Measurements from ENCODE around the gene PMM1. TPM values are rescaled to one million over a fixed set of nuclear protein-coding genes. Genes with fewer than 3 reads are reported as not detected.
"Not testable (repeated sequence)": the region's sequence is repeated elsewhere in the genome, so short reads cannot be mapped to it uniquely, and the experiment has no call there.

The PMM1 gene
- total RNA-seq: 10 to 100 TPM; 11.6 to 23.3 (median 16.5) TPM

DNA sequence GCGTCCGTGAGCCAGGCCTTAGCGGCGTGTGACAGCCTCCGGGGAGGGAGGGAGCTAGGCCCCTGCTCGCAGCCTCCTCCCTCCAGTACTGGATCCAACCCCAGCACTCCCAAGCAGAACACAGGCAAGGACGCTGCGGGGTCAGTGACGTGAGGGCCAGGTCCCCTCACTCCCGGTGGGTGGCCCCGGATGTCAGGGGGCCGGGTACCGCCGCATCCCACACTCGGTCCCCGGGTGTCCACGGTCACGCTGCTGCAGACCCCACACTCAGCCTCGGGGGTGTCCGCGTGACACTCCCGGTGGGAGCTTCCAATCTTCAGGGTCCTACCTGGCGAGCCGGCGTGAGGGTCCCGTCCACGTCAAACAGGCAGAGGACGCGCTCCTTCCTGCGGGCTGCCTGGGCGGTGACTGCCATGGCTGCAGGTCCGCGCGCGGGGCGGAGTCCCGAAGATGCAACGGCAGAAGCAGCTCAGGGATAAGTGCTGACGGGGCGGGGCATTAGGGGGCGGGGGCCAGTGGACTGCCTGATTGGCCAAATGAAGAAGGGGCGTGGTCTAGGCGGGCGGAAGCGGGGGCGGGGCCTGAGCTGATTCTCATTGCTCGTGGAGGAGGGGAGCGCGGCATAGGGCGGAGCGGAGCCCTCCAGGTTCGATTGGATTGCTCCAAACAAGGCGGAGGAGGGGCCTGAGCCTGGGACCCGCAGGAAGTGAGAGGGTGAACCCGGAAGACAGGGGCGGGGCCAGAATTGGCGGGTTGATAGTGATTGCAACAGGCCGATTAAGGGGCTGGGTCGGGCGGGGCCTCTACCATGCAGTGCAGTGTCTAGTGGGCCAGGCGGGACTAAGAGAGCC is at the start of gene PMM1:
Gene PMM1, minus strand, starts transcription at position 450 of the 851 bp plus-strand sequence. Its CDS starts 35 bp downstream, at position 415.
- no peaks in the 10 kb centered on the region for H3K36me3 ChIP-seq
- H3K4me3 ChIP-seq: peak within 1 kb of the TSS; percentile 76 to 95 (median 94)
- H3K27me3 ChIP-seq: no peaks in the 10 kb centered on the region
- ATAC-seq (peak; percentile 98 to 99), DNase-seq (peak; percentile 100)
- in situ Hi-C loops (cut with MboI; ENCODE audit: low sequenced_read_pairs in 4 of 4) (no loop called here), intact Hi-C loops (cut with DNase I; ENCODE audit: low total_unique reads) (loop anchor here (1.0 kb wide), 2 partner anchors 32 to 45 kb away; partner anchors contain the start of genes DESI1, POLR3H and XRCC6)
- H3K4me1 ChIP-seq: peaks cover 0 to 17% of the 10 kb centered on the region in 2 donors
- H3K9me3 ChIP-seq: no peaks in the 10 kb centered on the region
- TF ChIP-seq POLR2A (IDR thresholded peaks at IDR 0.05): peak; percentile 84 to 92
- TF ChIP-seq, protein P1, sequence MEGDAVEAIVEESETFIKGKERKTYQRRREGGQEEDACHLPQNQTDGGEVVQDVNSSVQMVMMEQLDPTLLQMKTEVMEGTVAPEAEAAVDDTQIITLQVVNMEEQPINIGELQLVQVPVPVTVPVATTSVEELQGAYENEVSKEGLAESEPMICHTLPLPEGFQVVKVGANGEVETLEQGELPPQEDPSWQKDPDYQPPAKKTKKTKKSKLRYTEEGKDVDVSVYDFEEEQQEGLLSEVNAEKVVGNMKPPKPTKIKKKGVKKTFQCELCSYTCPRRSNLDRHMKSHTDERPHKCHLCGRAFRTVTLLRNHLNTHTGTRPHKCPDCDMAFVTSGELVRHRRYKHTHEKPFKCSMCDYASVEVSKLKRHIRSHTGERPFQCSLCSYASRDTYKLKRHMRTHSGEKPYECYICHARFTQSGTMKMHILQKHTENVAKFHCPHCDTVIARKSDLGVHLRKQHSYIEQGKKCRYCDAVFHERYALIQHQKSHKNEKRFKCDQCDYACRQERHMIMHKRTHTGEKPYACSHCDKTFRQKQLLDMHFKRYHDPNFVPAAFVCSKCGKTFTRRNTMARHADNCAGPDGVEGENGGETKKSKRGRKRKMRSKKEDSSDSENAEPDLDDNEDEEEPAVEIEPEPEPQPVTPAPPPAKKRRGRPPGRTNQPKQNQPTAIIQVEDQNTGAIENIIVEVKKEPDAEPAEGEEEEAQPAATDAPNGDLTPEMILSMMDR (IDR thresholded peaks at IDR 0.05 in 4 of 5, conservative IDR thresholded peaks at IDR 0.05 in 1 of 5): no peak
- H3K27ac ChIP-seq: peak within 1 kb of the TSS; percentile 70 to 88 (median 82)

DNA sequence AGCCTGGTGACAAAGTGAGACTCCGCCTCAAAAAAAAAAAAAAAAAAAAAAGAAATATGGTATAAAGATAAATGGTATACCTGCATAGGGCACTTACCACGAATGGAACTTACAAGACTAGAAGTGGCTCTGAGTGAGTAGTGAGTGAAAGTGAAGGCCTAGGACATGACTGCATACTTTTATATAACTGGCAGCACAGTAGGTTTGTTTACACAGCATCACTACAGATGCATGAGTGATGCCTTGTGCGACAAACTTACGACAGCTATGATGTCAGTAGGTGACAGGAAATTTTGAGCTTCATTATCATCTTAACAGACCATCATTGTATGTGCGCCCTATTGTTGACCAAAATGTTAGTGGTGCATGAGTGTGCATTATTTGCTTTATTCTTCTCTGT is 49.1 kb upstream of the PMM1 start:
- peaks cover 0 to 76% of the 10 kb centered on the region in 2 donors for H3K36me3 ChIP-seq
- no peak overlapping the region for H3K4me3 ChIP-seq
- intact Hi-C loops (cut with DNase I; ENCODE audit: low total_unique reads): no loop called here
- DNase-seq: no peak
- TF ChIP-seq, protein P1 (IDR thresholded peaks at IDR 0.05 in 4 of 5, conservative IDR thresholded peaks at IDR 0.05 in 1 of 5): no peak
- no peak for TF ChIP-seq POLR2A (IDR thresholded peaks at IDR 0.05)
- H3K27me3 ChIP-seq: no peaks in the 10 kb centered on the region
- no peaks in the 10 kb centered on the region for H3K9me3 ChIP-seq
- in situ Hi-C loops (cut with MboI; ENCODE audit: low sequenced_read_pairs in 4 of 4): no loop called here
- H3K4me1 ChIP-seq: peaks cover 5 to 7% of the 10 kb centered on the region in 2 donors
- H3K27ac ChIP-seq: no peak overlapping the region
- no peak for ATAC-seq

DNA sequence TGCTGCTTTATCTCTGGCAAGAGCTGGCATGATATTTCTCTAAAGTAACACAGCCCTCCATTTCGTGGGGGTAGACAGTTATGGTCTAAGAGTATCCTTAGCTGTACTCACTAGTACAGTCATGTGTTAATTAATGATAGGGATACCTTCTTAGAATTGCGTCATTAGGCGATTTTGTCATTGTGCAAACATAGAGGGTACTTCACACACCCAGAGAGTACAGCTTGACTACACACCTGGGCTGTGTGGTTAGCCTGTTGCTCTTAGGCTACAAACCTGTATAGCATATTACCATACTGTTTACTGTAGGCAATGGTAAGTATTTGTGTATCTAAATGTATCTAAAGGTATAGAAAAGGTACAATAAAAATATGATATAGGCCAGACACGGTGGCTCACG is 48.5 kb upstream of the PMM1 start:
- intact Hi-C loops (cut with DNase I; ENCODE audit: low total_unique reads) (no loop called here), in situ Hi-C loops (cut with MboI; ENCODE audit: low sequenced_read_pairs in 4 of 4) (no loop called here)
- no peaks in the 10 kb centered on the region for H3K27me3 ChIP-seq
- H3K27ac ChIP-seq: peak overlapping the region in 2 of 4 donors; percentile 16 to 79
- ATAC-seq: no peak
- DNase-seq: no peak
- H3K9me3 ChIP-seq: no peaks in the 10 kb centered on the region
- H3K36me3 ChIP-seq: peaks cover 0 to 77% of the 10 kb centered on the region in 2 donors
- TF ChIP-seq, protein P1 (IDR thresholded peaks at IDR 0.05 in 4 of 5, conservative IDR thresholded peaks at IDR 0.05 in 1 of 5): no peak
- TF ChIP-seq POLR2A (IDR thresholded peaks at IDR 0.05): no peak
- no peak overlapping the region for H3K4me3 ChIP-seq
- peaks cover 5 to 7% of the 10 kb centered on the region in 2 donors for H3K4me1 ChIP-seq

DNA sequence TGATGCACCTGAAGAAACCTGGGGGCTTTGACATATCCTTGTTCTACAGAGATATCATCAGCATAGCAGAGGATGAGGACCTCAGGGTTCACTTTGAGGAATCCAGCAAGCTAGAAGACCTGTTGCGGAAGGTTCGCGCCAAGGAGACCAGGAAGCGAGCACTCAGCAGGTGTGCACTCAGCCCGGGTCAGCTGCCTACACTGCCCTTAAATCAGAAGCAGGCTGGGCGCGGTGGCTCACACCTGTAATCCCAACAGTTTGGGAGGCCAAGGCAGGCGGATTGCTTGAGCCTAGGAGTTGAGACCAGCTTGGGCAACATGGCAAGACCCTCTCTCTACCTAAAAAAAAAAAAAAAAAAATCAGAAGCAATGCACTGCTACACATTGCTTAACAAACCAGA is 48.0 kb upstream of the PMM1 start:
- DNase-seq; H3K4me1 ChIP-seq; H3K4me3 ChIP-seq; in situ Hi-C loops (cut with MboI; ENCODE audit: low sequenced_read_pairs in 4 of 4); H3K9me3 ChIP-seq; ATAC-seq; H3K27me3 ChIP-seq; intact Hi-C loops (cut with DNase I; ENCODE audit: low total_unique reads): not testable (repeated sequence)
- Histone ChIP-seq H3K36me3 (peaks cover 0 to 77% of the 10 kb centered on the region in 2 donors), H3K27ac (peak overlapping the region in 3 of 4 donors; percentile 79 to 85 (median 82))

DNA sequence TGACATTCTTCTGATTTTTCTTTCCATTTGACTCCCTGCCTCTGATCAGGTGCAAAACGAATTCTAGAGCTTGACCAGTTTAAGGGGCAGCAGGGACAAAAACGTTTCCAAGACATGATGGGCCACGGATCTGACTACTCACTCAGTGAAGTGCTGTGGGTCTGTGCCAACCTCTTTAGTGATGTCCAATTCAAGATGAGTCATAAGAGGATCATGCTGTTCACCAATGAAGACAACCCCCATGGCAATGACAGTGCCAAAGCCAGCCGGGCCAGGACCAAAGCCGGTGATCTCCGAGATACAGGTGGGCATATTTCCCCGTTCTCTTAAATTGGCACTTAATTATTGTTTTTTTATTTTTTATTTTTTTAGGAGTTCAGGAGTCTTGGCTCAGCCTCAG is 46.8 kb upstream of the PMM1 start:
- DNase-seq (peak; percentile 61 to 80), ATAC-seq (peak; percentile 99)
- H3K9me3 ChIP-seq: no peaks in the 10 kb centered on the region
- intact Hi-C loops (cut with DNase I; ENCODE audit: low total_unique reads) (no loop called here), in situ Hi-C loops (cut with MboI; ENCODE audit: low sequenced_read_pairs in 4 of 4) (no loop called here)
- H3K27me3 ChIP-seq: no peaks in the 10 kb centered on the region
- TF ChIP-seq POLR2A (IDR thresholded peaks at IDR 0.05): no peak
- TF ChIP-seq, protein P1 (IDR thresholded peaks at IDR 0.05 in 4 of 5, conservative IDR thresholded peaks at IDR 0.05 in 1 of 5): no peak
- peaks cover 5 to 7% of the 10 kb centered on the region in 2 donors for H3K4me1 ChIP-seq
- H3K36me3 ChIP-seq: peaks cover 0 to 74% of the 10 kb centered on the region in 2 donors
- peak overlapping the region; percentile 67 to 85 (median 80) for H3K27ac ChIP-seq
- no peak overlapping the region for H3K4me3 ChIP-seq

DNA sequence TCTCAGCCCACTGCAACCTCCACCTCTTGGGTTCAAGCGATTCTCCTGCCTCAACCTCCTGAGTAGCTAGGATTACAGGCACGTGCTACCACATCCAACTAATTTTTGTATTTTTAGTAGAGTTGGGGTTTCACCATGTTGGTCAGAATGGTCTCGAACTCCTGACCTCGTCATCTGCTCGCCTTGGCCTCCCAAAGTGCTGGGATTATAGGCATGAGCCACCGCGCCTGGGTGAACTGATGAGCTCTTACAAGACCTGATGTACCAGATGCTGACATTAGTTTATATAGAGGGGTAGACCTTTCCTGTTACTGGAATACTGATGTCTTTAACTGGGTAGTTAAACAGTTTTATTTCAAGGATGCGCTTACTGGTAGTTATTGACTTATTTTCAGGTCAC is 45.0 kb upstream of the PMM1 start:
- H3K4me1 ChIP-seq; H3K27ac ChIP-seq; H3K9me3 ChIP-seq; H3K27me3 ChIP-seq; ATAC-seq; intact Hi-C loops (cut with DNase I; ENCODE audit: low total_unique reads); in situ Hi-C loops (cut with MboI; ENCODE audit: low sequenced_read_pairs in 4 of 4); DNase-seq; H3K4me3 ChIP-seq: not testable (repeated sequence)
- peaks cover 0 to 63% of the 10 kb centered on the region in 2 donors for H3K36me3 ChIP-seq

DNA sequence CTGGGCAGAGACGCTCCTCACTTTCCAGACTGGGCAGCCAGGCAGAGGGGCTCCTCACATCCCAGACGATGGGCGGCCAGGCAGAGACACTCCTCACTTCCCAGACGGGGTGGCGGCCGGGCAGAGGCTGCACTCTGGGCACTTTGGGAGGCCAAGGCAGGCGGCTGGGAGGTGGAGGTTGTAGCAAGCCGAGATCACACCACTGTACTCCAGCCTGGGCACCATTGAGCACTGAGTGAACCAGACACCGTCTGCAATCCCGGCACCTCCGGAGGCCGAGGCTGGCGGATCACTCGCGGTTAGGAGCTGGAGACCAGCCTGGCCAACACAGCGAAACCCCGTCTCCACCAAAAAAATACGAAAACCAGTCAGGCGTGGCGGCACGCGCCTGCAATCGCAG is 42.0 kb upstream of the PMM1 start:
- intact Hi-C loops (cut with DNase I; ENCODE audit: low total_unique reads); H3K4me3 ChIP-seq; in situ Hi-C loops (cut with MboI; ENCODE audit: low sequenced_read_pairs in 4 of 4); H3K4me1 ChIP-seq; H3K27ac ChIP-seq; H3K27me3 ChIP-seq; DNase-seq; ATAC-seq; H3K9me3 ChIP-seq: not testable (repeated sequence)
- peaks cover 0 to 63% of the 10 kb centered on the region in 2 donors for H3K36me3 ChIP-seq

Data from gastrocnemius medialis (tissue), 4 donors.